Measurements from ENCODE around the gene STOX2.
"Not testable (repeated sequence)": the region's sequence is repeated elsewhere in the genome, so short reads cannot be mapped to it uniquely, and the experiment has no call there.

STOX2 gene

GRCh38 chr4:183940864-183941263, 35.8 kb downstream of the STOX2 start:
- H3K4me3 ChIP-seq (ENCODE audit: low read depth, low read length): no peak overlapping the region
- TF ChIP-seq, protein P1, sequence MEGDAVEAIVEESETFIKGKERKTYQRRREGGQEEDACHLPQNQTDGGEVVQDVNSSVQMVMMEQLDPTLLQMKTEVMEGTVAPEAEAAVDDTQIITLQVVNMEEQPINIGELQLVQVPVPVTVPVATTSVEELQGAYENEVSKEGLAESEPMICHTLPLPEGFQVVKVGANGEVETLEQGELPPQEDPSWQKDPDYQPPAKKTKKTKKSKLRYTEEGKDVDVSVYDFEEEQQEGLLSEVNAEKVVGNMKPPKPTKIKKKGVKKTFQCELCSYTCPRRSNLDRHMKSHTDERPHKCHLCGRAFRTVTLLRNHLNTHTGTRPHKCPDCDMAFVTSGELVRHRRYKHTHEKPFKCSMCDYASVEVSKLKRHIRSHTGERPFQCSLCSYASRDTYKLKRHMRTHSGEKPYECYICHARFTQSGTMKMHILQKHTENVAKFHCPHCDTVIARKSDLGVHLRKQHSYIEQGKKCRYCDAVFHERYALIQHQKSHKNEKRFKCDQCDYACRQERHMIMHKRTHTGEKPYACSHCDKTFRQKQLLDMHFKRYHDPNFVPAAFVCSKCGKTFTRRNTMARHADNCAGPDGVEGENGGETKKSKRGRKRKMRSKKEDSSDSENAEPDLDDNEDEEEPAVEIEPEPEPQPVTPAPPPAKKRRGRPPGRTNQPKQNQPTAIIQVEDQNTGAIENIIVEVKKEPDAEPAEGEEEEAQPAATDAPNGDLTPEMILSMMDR (IDR thresholded peaks at IDR 0.05; ENCODE audit: low read depth, low read length): no peak
- in situ Hi-C loops (cut with HindIII; ENCODE audit: low sequenced_read_pairs): no loop called here
- DNase-seq (ENCODE audit: low read depth, low spot score): no peak

DNA sequence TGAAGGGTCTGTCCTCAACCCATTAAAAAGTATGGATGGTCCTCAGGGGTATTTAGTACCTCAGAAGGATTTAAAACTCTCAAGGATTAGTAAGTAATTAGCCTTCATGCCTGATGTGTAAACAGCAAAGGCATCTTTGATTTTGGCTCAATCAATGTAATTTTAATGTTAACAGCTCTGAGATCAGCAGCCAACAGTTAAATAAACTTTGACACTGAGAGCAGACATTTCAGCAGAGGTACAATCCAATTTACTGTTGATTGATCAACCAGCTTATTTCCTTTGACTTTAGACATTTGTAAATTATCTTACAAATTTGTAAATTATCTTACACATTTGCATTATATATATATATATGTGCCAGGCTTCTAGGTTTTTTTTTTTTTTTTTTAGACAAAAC, 36.9 kb downstream of the STOX2 start:
- in situ Hi-C loops (cut with HindIII; ENCODE audit: low sequenced_read_pairs): no loop called here
- no peak for DNase-seq (ENCODE audit: low read depth, low spot score)
- TF ChIP-seq, protein P1 (IDR thresholded peaks at IDR 0.05; ENCODE audit: low read depth, low read length): no peak
- H3K4me3 ChIP-seq (ENCODE audit: low read depth, low read length): no peak overlapping the region

GRCh38 chr4:183945741-183946140, 40.6 kb downstream of the STOX2 start:
- DNase-seq (ENCODE audit: low read depth, low spot score): no peak
- no peak overlapping the region for H3K4me3 ChIP-seq (ENCODE audit: low read depth, low read length)
- in situ Hi-C loops (cut with HindIII; ENCODE audit: low sequenced_read_pairs): no loop called here
- TF ChIP-seq, protein P1 (IDR thresholded peaks at IDR 0.05; ENCODE audit: low read depth, low read length): no peak

- H3K4me3 ChIP-seq (ENCODE audit: low read depth, low read length): no peak overlapping the region
- TF ChIP-seq, protein P1 (IDR thresholded peaks at IDR 0.05; ENCODE audit: low read depth, low read length): no peak
- in situ Hi-C loops (cut with HindIII; ENCODE audit: low sequenced_read_pairs): no loop called here
- no peak for DNase-seq (ENCODE audit: low read depth, low spot score)
Observed at GRCh38 chr4:183950536-183950935, 45.4 kb downstream of the STOX2 start.

DNA sequence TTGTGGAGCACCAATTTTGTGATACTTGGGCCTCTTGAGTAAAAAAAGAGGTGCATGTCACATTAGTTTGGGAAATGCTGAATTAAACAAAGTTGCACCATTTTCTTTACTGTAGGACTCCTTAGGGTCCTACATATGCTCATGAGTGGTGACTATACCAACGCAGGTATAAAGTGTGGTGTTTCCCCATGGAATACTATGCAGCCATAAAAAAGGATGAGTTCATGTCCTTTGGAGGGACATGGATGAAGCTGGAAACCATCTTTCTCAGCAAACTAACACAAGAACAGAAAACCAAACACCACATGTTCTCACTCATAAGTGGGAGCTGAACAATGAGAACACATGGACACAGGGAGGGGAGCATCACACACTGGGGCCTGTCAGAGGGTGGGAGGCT, 47.5 kb downstream of the STOX2 start:
- H3K4me3 ChIP-seq (ENCODE audit: low read depth, low read length); in situ Hi-C loops (cut with HindIII; ENCODE audit: low sequenced_read_pairs); DNase-seq (ENCODE audit: low read depth, low spot score): not testable (repeated sequence)

DNA sequence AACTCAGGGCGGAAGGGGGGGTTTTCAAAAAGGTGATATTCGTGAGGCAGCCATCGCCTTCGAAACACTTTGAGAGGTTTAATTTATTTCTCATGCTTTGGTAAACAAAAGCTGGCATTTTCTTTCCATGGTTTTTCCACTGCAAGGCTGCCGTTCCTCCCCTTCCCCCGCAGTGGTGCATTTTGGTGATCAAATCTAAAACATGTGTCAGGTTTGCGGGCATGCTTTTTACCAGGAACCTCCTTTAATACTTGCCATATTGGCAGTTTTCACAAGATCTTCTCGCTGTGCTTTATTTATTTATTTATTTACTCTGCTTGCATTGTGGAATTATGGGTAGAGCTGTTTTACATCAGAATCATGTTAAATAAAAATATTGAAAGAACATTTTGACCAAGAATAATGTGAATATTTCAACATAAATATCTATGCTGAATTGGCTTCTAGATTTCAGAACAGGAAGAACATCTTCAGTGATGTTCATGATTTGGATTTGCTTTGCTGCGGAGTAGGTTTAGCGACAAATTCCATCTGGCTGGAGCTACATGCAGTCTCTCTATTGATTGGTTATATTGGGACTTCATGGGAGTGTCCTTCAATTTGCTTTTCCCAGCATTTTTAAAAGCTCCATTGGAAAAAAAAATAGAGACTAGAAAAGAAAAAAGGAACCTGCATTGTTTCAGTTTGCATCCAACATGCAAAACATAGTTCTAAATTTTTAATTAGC, 54.4 kb downstream of the STOX2 start:
- in situ Hi-C loops (cut with HindIII; ENCODE audit: low sequenced_read_pairs): no loop called here
- DNase-seq (ENCODE audit: low read depth, low spot score): no peak
- peak overlapping the region; percentile 18 for H3K4me3 ChIP-seq (ENCODE audit: low read depth, low read length)
- TF ChIP-seq, protein P1 (IDR thresholded peaks at IDR 0.05; ENCODE audit: low read depth, low read length): no peak

- peak; percentile 76 for DNase-seq (ENCODE audit: low read depth, low spot score)
- TF ChIP-seq, protein P1 (IDR thresholded peaks at IDR 0.05; ENCODE audit: low read depth, low read length): no peak
- H3K4me3 ChIP-seq (ENCODE audit: low read depth, low read length): peak overlapping the region; percentile 18
- in situ Hi-C loops (cut with HindIII; ENCODE audit: low sequenced_read_pairs): no loop called here
Observed at GRCh38 chr4:183960046-183960420, 54.9 kb downstream of the STOX2 start.

Measured in astrocyte of the spinal cord (primary cell).